Astrocyte of the spinal cord (primary cell): Measurements from ENCODE around the gene TXNDC12.
A peak's percentile ranks its signal among the peaks of the same experiment; 100 is the strongest.

Experiments used
- DNase-seq: peaks from one replicate; pipeline ENCODE4 v3.0.0; 2011; ENCODE audit warnings: low read depth, low spot score
- H3K4me3 ChIP-seq: 2 replicates; pipeline ENCODE4 v1.5.1; 2011; ENCODE audit warnings: low read depth, mild to moderate bottlenecking, low read length, moderate library complexity
- CTCF ChIP-seq: IDR thresholded peaks from 2 replicates; pipeline ENCODE4 v1.5.1; 2012; ENCODE audit warnings: low read depth, mild to moderate bottlenecking, low read length, inconsistent platforms
- in situ Hi-C: cut with HindIII; loops from 2 replicates; pipeline ENCODE4 v1.10.0; 2017; ENCODE audit warnings: low sequenced_read_pairs

TXNDC12 gene

GRCh38 chr1:51978099-51978498 lies 76.9 kb downstream of the TXNDC12 start:
- H3K4me3 ChIP-seq = no peak overlapping the region
- no peak for DNase-seq
- in situ Hi-C loops = no loop called here
- TF ChIP-seq CTCF = no peak

- TF ChIP-seq CTCF = no peak
- DNase-seq = no peak
- H3K4me3 ChIP-seq = no peak overlapping the region
- in situ Hi-C loops = no loop called here
Measured at GRCh38 chr1:51976846-51977602, 78.0 kb downstream of the TXNDC12 start.

GRCh38 chr1:51973587-51974474 lies 81.2 kb downstream of the TXNDC12 start:
- no peak overlapping the region for H3K4me3 ChIP-seq
- in situ Hi-C loops = no loop called here
- peak; percentile 29 for DNase-seq
- no peak for TF ChIP-seq CTCF
